GM19463 (cell line): ENCODE results near the gene NNT.
"Not testable (repeated sequence)": the region's sequence is repeated elsewhere in the genome, so short reads cannot be mapped to it uniquely, and the experiment has no call there.

Experiments used
- ATAC-seq: cut with Tn5 transposase; IDR thresholded peaks from one replicate; pipeline ENCODE4 v1.9.1; 2021; ENCODE audit warnings: mild to moderate bottlenecking, moderate library complexity; ENCODE audit not compliant: unreplicated experiment

The NNT gene

DNA sequence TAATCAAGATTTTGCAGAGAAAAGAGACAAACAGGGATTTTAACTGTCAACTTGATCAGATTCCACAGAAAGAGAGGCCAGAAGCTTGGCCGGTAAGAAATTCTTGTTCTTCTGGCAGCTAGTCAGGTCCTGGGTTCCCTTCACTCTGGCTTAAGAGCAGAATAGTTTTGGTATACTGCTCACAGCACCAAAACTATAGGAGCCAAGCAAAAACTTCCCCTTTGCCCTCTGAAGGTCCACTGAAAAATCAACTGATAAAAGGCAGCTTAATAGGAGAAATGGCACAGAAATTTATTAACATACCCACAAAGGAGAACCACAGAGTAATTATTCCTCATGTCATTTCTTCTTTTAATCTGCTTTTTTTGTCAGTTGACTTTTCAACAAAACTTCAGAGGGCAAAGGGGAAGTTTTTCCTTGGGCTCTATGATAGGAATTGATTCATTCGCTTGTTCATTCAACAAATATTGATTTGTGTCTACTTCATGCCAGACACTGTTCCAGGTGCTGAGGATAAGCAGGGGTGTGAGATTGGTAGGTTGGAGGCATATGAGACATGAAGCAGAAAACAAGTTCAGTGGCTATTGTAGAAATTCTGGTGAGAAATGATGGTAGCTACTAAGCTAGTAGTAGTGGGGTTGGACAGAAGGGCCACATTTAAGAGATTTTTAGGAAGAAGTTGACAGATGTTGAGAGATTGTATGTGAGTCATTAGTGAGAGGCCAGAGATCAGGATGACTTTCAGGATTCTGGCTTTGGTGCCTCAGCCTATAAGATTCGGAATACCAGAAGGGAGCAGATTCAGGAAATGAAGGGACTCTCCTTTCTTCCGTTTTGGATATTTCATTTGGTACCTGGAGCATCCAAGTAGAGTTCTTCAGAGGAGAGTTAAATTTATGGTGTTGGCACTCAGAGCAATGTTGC, 20.6 kb upstream of the NNT start:
- ATAC-seq, result no peak

- no peak for ATAC-seq
These were observed 19.3 kb upstream of the NNT start for GRCh38 chr5:43583724-43584123.

DNA sequence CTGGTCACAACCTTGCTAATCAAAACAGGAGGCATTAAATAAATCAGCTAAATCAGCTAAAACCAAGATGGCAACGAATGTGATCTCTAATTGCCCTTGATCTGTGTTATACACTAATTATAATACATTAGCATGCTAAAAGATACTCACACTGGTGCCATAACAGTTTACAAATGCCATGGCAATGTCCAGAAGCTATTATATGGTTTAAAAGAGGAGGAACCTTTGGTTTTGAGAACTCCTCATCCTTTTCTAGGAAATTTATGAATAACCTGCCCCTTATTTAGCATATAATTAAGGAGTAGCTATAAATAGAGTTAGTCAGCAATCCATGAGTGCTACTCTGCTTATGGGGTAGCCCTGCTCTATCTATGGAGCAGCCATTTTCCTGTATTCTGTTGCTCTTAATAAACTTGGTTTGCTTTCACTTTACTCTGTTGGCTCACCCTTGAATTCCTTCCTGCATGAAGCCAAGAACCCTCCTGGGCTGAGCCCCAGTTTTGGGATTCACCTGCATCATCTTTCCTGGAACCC, 18.7 kb upstream of the NNT start:
- no peak for ATAC-seq

- ATAC-seq, result no peak
These were observed 14.1 kb upstream of the NNT start for GRCh38 chr5:43588842-43589241.

GRCh38 chr5:43589310-43589709, 13.7 kb upstream of the NNT start:
- no peak for ATAC-seq

DNA sequence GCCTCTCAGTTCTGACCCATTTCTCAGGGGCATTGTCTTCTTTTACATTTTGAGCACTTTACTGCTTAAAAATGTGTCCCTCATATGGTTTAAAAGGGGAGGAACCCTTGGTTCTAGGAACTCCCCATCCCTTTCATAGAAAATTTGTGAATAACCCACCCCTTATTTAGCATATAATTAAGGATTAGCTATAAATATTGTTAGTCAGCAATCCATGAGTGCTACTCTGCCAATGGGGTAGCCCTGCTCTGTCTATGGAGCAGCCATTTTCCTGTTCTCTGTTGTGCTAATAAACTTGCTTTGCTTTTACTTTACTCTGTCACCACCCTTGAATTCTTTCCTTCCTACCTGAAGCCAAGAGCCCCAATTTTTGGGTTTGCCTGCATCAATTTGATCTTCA, 12.3 kb upstream of the NNT start:
- no peak for ATAC-seq

DNA sequence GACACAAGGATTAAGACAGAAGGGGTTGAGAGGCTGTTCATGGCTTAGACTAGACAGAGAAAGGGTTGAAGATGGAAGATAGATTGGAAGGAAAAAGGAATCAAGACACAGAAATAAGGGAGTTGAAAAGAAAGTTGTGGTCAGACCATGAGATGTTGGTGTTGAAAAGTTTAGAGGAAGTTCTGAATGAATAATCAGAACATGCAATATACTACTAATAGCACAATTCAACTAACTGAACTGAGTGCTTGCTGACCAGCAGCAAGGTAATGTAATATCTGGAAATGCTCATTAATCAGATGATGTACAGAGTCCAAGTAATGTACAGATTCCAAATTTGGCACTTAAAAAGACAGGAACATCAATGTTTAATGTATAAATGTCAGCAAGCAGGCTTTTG, 10.6 kb upstream of the NNT start:
- no peak for ATAC-seq

- ATAC-seq, result not testable (repeated sequence)
These were observed 4.1 kb upstream of the NNT start for GRCh38 chr5:43598927-43599326.

DNA sequence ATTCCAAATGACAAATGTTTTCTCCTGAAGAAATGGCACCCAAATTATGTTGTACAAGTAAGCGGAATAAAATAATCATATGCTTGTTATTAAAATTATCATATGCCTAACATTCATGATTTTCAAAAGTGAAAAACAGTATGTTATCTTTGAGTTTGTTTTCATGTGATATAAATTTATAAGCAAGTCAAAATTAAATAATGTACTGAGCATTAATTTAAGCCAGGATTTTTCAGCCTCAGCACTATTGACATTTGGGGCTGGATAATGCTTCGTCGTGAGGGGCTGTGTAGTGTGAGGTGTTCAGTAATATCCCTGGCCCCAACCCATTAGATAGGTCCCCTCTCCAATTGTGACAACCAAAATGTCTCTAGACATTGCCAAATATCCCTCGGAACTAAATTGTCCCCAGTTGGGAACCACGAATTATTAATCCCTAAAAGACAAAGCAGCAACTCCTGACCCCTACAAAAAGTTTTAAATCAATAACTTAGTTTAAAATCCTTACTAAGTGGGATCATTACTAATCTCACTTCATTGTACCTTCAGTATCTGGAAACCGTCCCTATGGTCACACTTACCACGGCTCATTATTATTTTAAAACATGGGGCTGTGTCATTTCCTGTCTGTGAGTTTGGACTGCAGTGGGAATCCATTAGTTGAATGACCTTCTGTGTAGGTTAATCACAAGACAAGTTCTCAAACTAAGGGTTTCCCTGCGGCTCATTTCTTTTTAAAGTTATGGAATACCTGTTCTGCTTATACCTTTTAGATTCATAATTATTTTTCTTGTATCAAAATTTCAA, 1.3 kb upstream of the NNT start:
- peak; percentile 26 for ATAC-seq

GRCh38 chr5:43603344-43604217, 601 bp downstream of the NNT start:
- ATAC-seq, result peak; percentile 50

GRCh38 chr5:43604699-43605098, 1.7 kb downstream of the NNT start:
- ATAC-seq, result no peak

GRCh38 chr5:43606351-43606750, 3.4 kb downstream of the NNT start:
- ATAC-seq, result no peak

- ATAC-seq, result no peak
These were observed 5.4 kb downstream of the NNT start for GRCh38 chr5:43608406-43608805.

DNA sequence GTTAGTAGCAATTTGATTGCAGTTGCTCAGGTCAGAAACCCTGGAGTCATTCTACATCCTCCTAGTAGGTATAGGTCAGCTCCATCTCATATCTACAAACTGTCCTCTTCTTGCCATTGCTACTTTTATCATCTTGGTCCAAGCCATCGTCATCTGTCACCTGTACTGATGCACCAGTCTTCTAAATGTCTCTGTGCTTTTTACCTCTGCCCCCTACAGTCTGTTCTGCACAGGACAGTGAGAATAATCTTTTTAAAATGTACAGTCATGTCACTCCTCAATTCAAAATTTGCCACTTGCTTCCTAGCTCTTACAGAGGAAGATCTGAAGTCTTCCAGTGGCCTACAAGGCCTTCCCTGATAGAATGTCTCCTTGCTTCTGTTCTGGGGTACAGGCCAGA, 6.8 kb downstream of the NNT start:
- ATAC-seq, result peak; percentile 70

- no peak for ATAC-seq
These were observed 10.4 kb downstream of the NNT start for GRCh38 chr5:43613370-43613769.

GRCh38 chr5:43615445-43616184, 12.6 kb downstream of the NNT start:
- ATAC-seq, result no peak

- no peak for ATAC-seq
These were observed 13.6 kb downstream of the NNT start for GRCh38 chr5:43616535-43616934.

- ATAC-seq, result no peak
These were observed 16.4 kb downstream of the NNT start for GRCh38 chr5:43619380-43619779.

DNA sequence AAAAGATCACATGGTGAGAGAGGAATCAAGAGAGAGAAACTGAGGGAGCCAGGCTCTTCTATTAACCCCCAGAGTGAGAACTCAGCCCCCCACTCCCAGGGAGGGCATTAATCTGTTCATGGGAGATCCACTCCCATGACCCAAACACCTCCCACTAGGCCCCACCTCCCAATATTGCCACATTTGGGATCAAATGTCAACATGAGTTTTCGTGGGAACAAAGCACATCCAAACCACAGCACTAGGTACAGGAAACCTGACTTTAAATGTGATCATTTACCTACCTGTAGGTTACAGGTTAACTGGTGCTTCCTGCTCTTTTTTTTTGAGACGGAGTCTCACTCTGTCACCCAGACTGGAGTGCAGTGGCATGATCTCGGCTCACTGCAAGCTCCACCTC, 16.9 kb downstream of the NNT start:
- ATAC-seq, result no peak

DNA sequence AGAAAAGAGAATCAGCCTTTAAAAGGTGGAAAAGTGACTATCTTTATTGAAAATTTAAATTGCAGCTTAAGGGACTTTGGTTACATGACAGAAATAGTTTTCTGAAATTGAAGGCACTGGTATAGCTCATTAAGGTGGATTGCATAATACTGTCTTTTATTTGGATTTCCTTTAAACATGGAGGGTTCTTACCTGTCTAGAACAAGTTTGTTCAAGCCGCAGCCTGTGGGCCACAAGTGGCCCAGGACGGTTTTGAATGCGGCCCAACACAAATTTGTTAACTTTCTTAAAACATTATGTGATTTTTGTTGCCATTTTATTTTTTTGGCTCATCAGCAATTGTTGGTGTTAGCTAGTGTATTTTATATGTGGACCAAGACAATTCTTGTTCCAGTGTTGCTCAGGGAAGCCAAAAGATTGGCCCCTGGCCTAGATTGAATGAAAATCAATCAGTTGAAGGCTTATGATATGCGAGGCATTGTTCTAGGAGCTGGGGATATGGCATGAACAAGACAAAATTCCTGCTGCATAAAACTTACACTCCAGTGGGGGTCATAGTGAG, 18.0 kb downstream of the NNT start:
- no peak for ATAC-seq
